Left lung (tissue), 10 donors: ENCODE data around the gene CWC22. TPM values are rescaled to one million over a fixed set of nuclear protein-coding genes. Genes with fewer than 3 reads are reported as not detected.
"Not testable (repeated sequence)": the region's sequence is repeated elsewhere in the genome, so short reads cannot be mapped to it uniquely, and the experiment has no call there.

Source experiments
- ATAC-seq: fragments of 200-7000 bp; cut with Tn5 transposase; one replicate; pipeline ENCODE4 v1.9.1; 2020; ENCODE audit warnings: moderate library complexity
- DNase-seq, 4 donors: peaks; one replicate each; pipeline ENCODE4 v3.0.0-alpha.2; 2013 to 2020
- H3K27ac ChIP-seq, 2 donors: fragments of 200-600 bp; sonication (generic) in 1 of 2; one replicate each; pipeline versions ENCODE4 v1.5.0 to v1.8.0; 2020 to 2021
- H3K27me3 ChIP-seq, 2 donors: fragments of 200-600 bp; sonication (generic) in 1 of 2; one replicate each; pipeline versions ENCODE4 v1.5.0 to v1.8.0; 2020 to 2021
- H3K36me3 ChIP-seq, 2 donors: fragments of 200-600 bp; sonication (generic) in 1 of 2; one replicate each; pipeline versions ENCODE4 v1.5.0 to v1.8.0; 2020 to 2021
- H3K4me1 ChIP-seq, 2 donors: fragments of 200-600 bp; one replicate each; pipeline ENCODE4 v1.8.0; 2021
- H3K4me3 ChIP-seq, 2 donors: fragments of 200-600 bp; sonication (generic) in 1 of 2; one replicate each; pipeline versions ENCODE4 v1.5.0 to v1.8.0; 2020 to 2021; ENCODE audit warnings: mild to moderate bottlenecking in 1 of 2
- H3K9me3 ChIP-seq, 2 donors: fragments of 200-600 bp; sonication (generic) in 1 of 2; one replicate each; pipeline versions ENCODE4 v1.5.0 to v1.8.0; 2020 to 2021
- intact Hi-C, 2 donors: fragments of 100-400 bp; cut with DNase I; formaldehyde crosslinking; loops; one replicate each; pipeline versions ENCODE4 v1.11.2 to v1.14.2; 2022
- polyA plus RNA-seq, 6 donors: library from polyadenylated mRNA; unstranded; fragments of 120-200 nt; gene quantifications; one replicate each; pipeline ENCODE4 v1.2.1, GENCODE V29; 2013; ENCODE audit not compliant: insufficient read length in 6 of 6
- total RNA-seq, 2 donors: library from RNA; stranded (reverse); fragmentation: NEBNext Ultra II Directional; extraction: Animal tissue kit (Norgen Biotek cat#: 25700); gene quantifications; one replicate each; pipeline ENCODE4 v1.2.1, GENCODE V29; 2021
- TF ChIP-seq, protein P1 (sequence below), 2 donors: fragments of 200-600 bp; sonication (generic) in 1 of 2; IDR thresholded peaks; one replicate each; pipeline versions ENCODE4 v1.5.0 to v1.8.0; 2021; ENCODE audit warnings: antibody characterized with exemption in 2 of 2
- donor health status: DM: no; HTN: yes; CAD: no.
- donor health status: DM: no; HTN: no; CAD: no.

Gene CWC22
- total and polyA plus RNA-seq, 8 donors = 13.9 to 42.8 (median 37.8) TPM

DNA sequence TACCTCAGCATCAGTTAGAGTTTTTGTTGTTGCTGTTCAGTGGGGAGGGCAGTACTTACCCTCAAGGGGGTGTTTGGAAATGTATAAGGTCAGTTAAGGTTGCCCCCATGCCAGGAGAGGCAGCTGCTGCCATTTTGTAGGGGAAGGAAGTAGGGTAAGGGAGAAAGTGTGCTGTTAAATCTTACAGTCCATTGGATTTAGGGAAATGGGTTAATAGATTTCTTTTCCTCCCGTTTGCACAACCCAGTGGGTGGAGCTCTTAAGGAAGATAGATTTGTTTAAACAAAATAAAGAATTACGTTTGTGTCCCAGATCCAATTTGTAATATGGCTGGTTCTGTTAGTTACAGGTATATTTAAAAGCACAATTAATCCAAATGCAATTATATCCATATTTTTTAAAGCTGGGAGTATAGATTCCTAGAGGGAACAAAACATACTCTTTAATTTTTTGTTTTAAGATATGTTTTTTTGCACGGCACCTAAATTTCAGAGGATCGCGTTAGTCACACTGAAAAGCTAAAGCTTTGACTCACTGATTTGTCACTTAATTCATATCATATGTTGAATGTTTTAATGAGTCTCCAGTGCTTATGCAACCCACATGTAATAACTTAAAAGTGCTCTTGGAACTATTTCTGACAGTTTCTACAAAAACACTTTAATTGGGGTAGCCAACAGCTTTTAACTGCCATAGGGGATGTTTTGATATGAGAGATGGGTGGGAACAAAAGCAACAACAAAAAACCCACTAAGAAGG is 9.0 kb upstream of the CWC22 start:
- Histone ChIP-seq H3K27me3 (no peaks in the 10 kb centered on the region), H3K9me3 (no peaks in the 10 kb centered on the region), H3K27ac (peak overlapping the region in 1 of 2 donors; percentile 20), H3K4me1 (peaks cover 0 to 4% of the 10 kb centered on the region in 2 donors), H3K4me3 (no peak overlapping the region), H3K36me3 (no peaks in the 10 kb centered on the region)
- DNase-seq (no peak), ATAC-seq (peak; percentile 40)
- TF ChIP-seq, protein P1, sequence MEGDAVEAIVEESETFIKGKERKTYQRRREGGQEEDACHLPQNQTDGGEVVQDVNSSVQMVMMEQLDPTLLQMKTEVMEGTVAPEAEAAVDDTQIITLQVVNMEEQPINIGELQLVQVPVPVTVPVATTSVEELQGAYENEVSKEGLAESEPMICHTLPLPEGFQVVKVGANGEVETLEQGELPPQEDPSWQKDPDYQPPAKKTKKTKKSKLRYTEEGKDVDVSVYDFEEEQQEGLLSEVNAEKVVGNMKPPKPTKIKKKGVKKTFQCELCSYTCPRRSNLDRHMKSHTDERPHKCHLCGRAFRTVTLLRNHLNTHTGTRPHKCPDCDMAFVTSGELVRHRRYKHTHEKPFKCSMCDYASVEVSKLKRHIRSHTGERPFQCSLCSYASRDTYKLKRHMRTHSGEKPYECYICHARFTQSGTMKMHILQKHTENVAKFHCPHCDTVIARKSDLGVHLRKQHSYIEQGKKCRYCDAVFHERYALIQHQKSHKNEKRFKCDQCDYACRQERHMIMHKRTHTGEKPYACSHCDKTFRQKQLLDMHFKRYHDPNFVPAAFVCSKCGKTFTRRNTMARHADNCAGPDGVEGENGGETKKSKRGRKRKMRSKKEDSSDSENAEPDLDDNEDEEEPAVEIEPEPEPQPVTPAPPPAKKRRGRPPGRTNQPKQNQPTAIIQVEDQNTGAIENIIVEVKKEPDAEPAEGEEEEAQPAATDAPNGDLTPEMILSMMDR (IDR thresholded peaks at IDR 0.05) = no peak
- intact Hi-C loops = no loop called here

DNA sequence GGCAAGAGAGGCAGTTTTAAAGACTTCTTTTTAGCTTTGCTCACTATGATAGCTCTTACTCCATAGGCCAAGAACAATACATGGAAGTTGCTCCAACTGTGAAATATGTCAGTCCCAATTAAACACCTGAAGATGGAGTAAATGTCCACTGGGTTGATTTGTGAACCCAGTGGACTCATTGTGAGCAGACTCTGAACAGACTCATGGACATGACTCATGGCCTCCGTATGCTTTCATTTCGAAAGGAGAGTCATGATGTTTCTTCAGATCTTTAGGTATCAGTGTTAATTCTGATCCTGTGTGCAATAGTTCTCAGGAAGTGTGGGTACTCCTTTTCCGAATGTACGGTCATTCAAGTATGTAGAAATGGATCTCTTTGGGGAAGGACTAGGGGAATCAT is 5.4 kb upstream of the CWC22 start:
- H3K4me3 ChIP-seq = no peak overlapping the region
- no peaks in the 10 kb centered on the region for H3K9me3 ChIP-seq

DNA sequence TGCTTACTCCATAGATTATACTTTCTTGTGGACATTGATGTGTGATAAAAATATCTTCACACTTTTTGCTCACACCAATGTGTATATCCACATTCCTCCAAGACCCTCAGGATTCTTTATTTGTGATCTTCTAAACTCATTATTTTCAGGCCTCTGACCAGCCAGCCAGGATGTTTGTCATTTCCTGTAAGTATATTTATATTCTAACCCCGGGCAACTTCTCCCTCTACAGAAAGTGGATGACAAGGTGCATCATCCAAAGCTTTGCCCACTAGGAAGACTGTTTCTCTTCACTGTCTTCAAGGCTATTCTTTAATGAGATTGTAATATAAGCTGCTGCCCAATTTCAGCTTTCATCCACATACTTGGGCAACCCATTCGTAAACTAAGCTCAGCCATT is 3.6 kb upstream of the CWC22 start:
- no peak overlapping the region for H3K4me3 ChIP-seq
- no peak overlapping the region for H3K27ac ChIP-seq
- TF ChIP-seq, protein P1 (IDR thresholded peaks at IDR 0.05) = no peak
- no peak for DNase-seq
- H3K27me3 ChIP-seq = no peaks in the 10 kb centered on the region
- intact Hi-C loops = no loop called here
- no peak for ATAC-seq
- H3K9me3 ChIP-seq = no peaks in the 10 kb centered on the region
- no peaks in the 10 kb centered on the region for H3K36me3 ChIP-seq
- H3K4me1 ChIP-seq = peaks cover 5 to 9% of the 10 kb centered on the region in 2 donors

More for the DNA sequence above, 5.4 kb upstream of the CWC22 start:
- TF ChIP-seq, protein P1 (IDR thresholded peaks at IDR 0.05) = no peak
- intact Hi-C loops = no loop called here
- H3K4me1 ChIP-seq = peaks cover 0 to 4% of the 10 kb centered on the region in 2 donors
- DNase-seq (no peak), ATAC-seq (no peak)
- no peaks in the 10 kb centered on the region for H3K36me3 ChIP-seq
- no peaks in the 10 kb centered on the region for H3K27me3 ChIP-seq
- no peak overlapping the region for H3K27ac ChIP-seq

DNA sequence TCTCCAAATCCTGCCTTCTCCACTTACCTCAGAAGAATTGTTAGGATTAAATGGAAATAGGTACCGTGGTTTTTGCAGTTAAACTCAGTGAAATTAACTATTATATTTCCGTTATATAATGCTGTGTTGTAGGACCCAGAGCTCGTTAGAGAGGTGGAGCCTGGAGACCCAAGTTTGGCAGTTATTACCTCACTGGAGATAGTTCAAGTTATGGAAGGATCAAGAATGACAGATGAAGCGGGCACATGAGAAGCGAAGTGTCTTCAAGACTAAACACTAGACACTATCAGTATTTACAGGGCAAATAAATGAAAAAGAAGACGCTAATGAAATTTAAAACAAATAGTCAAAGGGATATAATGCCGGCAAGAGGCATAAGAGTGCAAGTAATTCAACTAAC is 866 bp downstream of the CWC22 start:
- H3K27ac ChIP-seq = peak overlapping the region in 1 of 2 donors; percentile 94
- peak in 1 of 4 donors; percentile 3 for DNase-seq

DNA sequence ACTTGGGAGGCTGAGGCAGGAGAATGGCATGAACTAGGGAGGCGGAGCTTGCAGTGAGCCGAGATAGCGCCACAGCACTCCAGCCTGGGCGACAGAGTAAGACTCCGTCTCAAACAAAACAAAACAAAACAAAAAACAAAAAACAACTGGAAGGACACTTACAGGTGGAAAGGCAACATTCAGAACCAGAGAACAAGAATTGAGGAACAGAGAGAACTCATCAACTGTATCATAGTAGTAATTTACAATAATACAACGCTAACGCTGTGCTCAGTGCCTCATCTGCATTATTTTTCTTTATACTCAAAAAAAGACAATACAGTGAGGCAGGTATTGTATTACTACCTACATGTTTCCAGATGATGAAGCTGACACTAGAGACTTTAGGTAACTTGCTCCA is 1.6 kb downstream of the CWC22 start:
- DNase-seq, H3K27me3 ChIP-seq, ATAC-seq, intact Hi-C loops, H3K9me3 ChIP-seq, H3K27ac ChIP-seq, H3K36me3 ChIP-seq: not testable (repeated sequence)
- Histone ChIP-seq H3K4me1 (peaks cover 7 to 56% of the 10 kb centered on the region in 2 donors), H3K4me3 (peak overlapping the region in 1 of 2 donors; percentile 81)

More for the DNA sequence above, 866 bp downstream of the CWC22 start:
- Histone ChIP-seq H3K27me3 (no peaks in the 10 kb centered on the region), H3K4me1 (peaks cover 7 to 52% of the 10 kb centered on the region in 2 donors), H3K36me3 (no peaks in the 10 kb centered on the region), H3K9me3 (no peaks in the 10 kb centered on the region), H3K4me3 (peak overlapping the region; percentile 78 to 81)
- no peak for ATAC-seq
- TF ChIP-seq, protein P1 (IDR thresholded peaks at IDR 0.05) = no peak
- intact Hi-C loops = no loop called here
